GM19239 (cell line): Measurements from ENCODE around the gene ADCY1.

Source experiments
- DNase-seq: peaks from one replicate; pipeline ENCODE4 v3.0.0; 2011; ENCODE audit warnings: low spot score; ENCODE audit not compliant: insufficient read length
- FAIRE-seq: peaks from 2 replicates; lab custom pipeline; 2011; peaks lifted over from hg19 to GRCh38; lab: Jason Lieb, UNC

The ADCY1 gene

DNA sequence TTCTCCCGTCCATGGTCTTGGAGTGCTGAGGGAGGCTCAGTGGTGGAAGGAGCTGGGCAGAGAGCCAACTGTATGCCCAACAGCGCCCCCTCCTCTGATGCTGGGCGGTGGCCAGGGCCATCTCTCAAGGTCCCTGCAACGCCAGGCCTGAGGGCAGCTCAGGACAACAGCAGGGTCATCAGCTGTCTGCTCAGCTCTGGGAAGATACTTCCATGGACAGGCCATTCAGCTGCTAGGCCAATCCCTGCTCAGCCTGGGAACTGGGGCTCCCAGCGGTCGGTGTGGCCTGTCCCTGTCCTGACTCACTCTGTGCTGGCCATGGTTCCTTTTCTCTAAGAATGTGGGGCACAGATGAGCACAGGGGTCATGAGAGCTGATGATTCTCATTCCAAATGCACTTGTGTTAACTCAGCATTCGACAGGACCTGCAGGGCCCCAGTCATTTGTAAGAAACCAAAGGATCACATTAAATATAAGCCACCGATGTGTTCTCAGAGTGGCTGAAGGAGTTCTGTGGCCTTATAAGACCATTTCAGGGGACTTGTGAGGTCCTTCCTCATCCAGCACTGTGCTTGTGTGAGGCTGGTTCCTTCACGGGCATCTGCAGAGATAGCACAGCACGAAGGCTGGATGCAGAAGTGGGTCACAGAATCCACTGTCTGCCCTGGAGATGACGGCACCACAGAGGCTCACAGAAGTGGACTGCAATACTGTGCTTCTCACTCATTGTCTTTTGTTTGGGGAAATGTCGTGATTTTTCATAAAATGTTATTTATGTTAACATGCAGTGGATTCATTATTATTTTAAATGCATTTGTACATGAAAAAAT is 73.0 kb downstream of the ADCY1 start:
- DNase-seq (no peak), FAIRE-seq (no peak)

DNA sequence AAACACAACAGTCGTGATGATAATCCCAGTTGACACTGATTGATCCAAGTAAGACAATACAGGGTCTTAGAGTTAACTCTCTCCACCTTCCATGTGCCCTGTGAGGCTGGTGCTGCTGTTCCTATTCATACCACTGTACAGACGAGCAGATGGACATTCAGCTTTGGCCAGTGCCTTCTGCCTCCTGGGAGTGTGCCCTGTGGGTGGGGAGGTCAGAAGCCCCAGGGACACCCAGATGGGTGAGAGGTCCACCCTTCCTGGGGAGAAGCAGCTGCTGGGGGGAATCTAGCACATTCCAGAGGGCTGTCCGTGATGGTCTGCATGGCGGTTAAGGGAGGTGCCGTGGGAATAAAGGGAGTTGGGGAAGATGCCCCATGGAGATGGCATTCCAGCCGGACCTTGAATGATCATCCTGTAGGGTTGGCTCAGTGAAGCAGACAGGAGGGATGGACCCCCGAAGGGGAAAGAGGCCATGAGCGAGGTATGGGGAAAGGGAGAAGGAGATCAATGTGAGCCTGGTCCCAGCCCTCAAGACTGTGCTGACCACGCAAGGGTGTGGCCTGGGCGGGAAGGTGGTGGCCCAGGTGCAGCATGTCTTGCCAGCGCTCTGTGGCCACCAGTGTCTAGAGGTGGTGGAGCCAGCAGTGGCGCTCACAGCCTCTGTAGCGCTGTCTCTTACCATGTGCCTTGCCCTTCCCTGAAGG is 74.0 kb downstream of the ADCY1 start:
- no peak for DNase-seq
- FAIRE-seq = no peak

DNA sequence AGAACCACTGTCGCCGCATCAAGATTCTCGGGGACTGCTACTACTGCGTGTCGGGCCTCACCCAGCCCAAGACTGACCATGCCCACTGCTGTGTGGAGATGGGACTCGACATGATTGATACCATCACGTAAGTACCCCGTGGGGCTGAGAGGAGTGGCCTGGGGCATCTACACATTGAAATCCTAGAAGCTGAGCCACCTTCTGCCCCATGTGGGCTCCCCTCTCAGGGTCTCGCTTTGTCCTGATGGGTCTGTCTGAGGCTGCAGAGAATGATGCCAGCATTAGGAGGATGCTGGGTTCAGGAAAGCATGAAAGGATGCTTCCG is 74.5 kb downstream of the ADCY1 start:
- DNase-seq = no peak
- no peak for FAIRE-seq

DNA sequence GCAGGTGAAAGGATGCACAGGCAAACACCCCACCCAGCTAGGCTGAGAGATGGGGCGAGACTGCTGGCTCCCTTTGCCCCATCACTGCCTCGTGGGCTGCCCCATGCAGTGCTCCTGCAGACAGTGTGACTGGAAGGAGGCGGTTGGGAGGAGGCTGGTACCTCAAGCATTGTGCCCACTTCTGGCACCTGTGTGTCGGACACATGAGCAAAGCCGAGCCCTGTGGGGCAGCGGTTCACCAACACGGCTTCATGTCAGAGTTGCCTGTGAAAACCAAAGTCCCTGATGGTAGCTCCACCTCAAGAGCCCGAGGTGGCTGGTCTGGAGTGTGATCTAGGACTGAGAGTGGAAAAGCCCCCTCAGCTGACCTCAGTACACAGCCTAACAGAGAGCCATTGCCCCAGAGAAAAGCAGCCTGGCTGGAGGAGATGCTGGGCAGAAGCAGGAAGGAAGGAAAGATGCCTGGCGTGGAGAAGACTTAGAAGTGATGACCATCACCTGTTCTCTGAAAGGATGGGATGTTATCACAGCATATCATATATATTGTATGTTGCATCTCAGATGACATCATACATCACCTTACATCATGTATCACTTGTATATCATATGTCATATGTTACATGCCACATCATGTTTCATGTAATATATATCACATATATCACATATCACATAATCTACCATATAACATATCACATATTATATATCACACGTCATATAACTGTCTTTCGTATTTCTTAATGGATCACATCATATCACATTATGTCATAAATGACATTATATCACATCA is 75.6 kb downstream of the ADCY1 start:
- no peak for DNase-seq
- no peak for FAIRE-seq

DNA sequence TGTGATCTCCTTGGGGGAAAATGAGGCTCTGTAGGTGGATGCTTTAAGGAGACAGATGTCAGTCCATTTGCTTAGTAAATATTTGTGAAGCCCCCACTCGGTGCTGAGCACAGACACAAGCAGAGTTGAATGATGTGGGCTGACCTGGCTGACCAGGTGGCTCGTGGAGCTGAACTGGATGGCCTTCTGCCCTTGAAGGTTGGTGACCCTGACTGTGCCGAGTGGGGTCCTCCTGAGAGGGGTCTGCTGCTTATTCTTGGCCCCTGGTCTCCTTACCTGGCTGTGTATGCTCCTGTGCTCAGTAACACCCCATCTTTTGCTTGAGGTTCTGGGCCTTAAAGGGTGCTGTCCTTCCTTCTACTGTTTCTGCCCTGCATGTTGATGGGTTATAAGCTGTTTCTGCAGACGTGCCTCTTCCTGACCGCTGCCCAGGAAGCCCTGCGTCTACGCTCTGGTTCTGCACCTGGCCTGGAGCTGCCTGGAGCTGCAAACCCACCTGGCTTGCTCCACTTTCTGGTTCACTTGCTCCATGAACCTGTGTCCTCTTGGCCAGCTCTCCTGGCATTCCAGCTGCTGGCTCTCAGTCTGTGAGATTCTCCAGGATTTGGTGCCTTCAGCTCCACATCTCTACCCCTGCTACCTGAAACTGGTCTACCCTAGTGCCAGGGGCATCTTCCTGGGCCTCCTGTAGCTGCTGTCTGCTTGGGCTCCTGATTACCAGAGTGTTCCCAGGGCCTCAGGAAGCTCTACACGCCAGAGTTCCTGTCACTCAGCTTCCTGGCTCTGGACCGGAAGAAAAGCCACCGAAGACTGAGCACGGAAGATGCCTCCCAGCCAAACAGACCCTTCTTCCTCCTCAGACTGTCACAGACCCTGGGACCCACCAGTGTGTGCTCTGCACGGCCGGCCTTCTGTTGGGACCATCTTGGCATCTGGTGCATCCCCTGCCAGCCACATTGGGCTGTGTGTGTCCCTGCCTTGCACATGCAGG is 76.5 kb downstream of the ADCY1 start:
- FAIRE-seq = no peak

DNA sequence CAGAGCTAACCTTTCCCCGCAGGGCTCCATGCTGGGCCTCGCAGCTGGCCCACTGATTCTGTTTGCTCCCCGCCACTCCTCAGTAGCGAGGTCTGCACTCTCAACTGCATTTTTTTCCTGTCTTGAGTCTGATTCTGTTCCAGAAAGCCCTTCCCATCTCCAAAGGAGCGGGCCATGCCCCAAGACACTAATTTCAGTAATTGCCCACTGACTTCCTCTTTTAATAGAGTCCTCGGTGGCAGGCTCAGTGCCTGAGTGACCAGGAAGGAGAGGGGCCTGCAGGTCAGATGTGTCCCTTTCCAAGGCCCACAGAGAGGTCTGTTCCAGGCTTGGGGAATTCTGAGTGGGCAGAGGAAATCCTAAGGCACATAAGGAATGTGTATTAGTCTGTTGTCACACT is 77.4 kb downstream of the ADCY1 start:
- no peak for FAIRE-seq

More for the DNA sequence above, 76.5 kb downstream of the ADCY1 start:
- DNase-seq = no peak

DNA sequence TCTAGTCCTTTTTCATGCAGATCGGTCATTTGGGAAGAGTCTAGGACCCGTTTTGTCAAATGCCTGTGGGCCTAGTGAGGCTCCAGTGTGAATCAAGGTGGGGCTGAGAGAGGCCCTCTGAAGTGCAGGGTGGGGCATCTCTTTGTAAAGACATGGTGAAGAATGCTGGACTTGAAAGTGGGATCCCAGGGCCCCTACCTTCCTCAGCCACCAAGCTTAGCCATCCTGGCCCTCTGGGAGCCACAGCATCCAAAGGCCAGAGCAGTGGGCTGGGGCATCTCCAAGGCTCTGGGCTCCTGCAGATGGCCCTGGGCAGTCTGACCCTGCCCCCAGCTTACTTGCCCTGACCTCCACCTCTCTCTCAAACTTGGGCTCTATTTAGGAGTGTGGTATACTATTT is 78.5 kb downstream of the ADCY1 start:
- FAIRE-seq (no peak), DNase-seq (no peak)

More for the DNA sequence above, 77.4 kb downstream of the ADCY1 start:
- DNase-seq = no peak

DNA sequence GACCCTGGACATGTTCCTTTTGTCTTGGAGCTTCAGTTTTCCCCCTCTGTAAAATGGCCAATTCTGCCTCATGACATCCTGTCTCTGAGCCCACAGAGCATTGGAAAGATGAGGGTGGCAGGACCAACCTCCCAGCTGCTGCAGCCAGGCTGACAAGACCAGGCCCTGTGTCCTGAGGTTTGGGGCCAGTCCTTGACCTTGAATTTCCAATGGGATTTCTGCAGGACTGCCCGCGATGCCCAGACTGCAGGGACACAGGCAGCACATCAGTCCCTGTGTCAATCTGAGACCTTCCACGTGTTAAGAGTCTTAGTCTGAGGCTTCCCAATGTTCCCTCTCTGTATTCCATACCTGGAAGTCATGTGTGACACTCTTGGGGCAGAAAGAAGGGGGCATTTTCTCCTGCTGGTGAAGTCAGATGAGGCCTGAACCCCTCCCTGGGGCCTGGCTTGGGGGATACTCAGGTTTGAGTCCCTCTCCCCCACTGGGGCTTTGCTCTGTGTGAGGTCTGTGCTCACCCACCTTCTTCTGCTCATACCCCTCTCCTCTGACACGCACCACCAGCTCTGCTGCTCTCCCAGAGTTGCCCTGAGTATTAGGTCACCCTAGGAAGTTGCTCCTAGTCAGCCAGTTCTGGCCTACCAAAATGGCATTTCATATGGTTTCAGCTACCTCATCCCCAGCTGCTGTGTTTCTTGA is 79.2 kb downstream of the ADCY1 start:
- DNase-seq (no peak), FAIRE-seq (no peak)

DNA sequence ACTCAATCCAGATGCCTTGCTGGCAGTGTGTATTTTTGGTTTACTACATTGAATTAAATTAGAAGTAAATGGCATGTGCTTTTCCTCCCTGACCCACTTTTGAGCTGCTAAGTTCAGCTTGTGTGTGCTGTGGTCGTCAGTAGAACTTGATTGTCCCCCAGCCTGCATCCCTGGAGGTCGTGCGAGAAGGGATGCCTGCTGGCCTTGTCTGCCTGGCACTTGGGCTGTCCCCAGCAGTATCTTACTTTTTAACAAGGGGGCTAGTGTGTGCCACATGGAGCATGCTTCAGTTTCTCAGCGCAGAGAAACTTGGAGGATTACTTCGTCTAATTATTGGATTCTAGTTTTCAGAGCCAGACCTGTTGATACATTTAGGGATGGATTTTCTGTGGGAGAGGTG is 80.2 kb downstream of the ADCY1 start:
- FAIRE-seq (no peak), DNase-seq (no peak)

DNA sequence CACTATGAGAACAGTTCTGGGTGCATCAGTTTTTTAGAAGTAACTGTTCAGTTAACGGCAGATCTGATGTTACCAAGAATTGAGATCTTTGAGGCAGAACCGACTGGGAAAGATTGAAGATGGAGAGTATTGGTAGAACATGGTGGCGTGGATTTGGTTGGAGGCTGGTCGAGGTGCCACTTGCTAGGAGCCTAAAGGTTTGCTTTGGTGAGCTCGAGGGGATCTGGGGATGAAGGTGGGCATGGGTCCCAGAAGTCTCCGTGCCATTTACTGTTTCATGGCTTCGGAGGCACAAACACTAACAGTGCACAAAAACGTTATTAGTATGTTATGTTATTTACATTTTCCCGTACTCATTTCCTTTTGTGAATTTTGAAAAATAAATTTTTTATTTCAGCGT is 81.4 kb downstream of the ADCY1 start:
- no peak for FAIRE-seq
- no peak for DNase-seq

DNA sequence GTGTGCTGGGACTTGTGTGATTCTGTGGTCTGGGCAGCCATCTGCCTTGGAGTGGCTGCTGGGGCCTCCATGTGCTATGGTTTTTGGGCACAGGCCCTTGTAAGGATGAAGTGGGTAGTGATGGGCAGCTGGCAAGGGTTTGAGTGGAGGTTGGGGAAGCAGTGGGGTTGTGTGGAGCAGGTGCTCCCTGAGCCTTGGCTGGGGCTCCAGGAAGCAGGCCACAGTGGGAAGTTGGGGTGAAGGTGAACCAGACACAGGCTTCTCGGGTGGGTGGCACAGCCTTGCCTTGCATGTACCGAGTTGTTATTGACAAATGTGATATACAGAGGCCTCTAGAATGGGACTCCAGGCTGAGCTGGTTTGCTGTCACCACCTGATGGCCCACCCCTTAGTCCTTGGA is 82.3 kb downstream of the ADCY1 start:
- no peak for FAIRE-seq
- no peak for DNase-seq

DNA sequence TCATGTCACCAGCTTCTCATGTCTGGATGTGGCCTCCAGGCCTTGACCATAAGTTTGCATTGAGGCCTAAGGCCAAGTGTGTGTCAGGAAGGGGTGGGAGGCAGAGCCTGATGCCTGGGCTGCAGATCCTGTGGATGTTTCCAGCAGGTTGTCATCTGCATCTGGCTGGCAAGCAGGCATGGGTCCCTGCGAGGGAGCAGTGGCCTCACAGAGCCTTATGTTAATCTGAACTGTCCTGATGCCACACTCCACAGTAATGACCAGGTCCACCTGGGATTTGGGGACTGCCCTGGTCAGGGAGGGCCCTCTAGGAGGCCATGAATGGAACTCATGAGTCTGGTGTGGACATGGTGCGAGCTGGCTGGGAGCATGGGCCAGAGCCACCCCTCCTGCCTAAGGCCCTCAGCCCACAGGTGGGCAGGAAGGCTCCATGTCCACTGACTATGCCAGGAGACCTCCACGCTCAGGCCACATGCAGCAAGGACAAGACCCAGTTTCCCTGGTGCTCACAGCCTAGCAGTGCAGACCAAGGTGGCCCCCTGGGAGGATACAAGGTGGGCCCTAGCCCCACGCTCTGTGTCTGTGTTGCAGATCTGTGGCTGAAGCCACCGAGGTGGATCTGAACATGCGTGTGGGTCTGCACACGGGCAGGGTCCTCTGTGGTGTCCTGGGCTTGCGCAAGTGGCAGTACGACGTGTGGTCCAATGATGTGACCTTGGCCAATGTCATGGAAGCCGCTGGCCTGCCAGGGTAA is 83.1 kb downstream of the ADCY1 start:
- no peak for FAIRE-seq
- DNase-seq = no peak

DNA sequence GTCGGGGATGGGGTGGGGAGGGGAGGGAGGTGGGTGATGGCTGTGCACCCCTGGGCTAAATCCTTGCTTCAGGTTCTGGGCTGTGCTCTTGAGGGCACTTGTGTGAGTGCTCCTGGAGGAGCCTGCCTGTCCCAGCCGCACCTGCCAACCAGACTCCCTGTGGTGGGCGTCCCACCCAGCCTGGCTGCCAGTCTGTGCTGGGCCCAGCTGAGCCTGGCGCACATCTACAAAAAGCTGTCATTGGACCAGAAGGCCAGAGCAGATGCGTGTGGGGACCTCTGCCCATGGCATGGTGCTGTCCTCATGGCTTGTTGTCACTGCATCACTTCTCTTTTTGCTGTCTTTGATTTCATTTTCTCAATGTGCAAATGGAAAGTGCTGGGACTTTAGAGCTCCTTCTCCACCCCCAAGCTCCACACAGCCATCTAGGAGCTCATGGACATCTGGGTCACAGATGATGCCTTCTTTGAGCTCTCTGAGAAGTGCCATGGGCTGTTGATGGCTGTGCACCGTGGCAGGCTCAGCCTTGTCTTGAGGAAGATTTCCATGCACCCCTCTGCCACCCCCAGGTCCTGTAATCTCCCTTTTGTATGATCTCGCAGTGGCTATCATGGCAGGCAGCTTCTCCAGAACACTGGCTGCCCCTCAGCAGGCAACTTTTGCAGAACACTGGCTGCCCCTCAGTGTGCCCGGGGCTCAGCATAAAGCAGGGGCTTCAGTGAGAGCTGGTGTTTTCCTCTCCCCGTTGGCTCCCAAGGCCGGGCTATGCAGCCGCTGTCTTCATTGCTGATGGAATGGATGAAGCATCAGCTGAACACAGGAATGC is 83.9 kb downstream of the ADCY1 start:
- DNase-seq (no peak), FAIRE-seq (no peak)

DNA sequence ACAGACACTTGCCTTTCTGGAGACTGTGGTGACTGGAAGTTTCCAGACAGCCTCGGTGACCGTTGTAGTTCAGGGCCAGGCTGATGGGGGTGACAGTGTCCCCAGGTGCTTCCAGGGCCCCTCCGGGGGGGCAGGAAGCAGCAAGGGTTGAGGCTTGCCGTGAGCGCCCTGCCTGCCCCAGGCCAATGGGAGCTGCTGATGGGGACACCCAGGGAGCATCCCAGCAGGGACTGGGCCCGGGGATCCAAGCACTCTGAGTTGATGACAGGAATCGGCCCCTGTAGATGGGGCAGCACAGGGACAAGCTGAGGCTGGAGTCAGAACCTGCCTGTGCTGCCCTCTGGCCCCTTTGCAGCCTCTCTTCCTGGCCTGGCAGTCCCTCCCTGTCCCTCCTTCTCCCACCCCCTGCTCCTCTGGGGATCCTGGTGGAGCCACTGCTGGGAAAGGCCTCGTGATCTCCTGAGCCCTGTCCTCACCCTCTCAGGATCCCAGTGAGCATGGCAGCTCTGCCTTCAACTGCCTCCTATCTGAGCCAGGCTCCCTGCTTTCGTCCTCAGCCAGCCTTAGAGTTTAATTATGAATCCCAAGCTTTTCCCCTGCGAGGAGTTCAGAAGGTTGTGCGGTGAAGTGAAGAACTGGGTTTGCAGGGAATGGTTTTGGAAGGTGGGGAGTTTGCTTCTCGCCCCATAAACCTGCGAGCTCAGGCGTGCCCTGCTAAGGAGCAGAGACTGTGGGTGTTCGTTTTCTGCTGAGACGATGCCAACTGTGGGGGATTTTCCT is 84.7 kb downstream of the ADCY1 start:
- DNase-seq (no peak), FAIRE-seq (no peak)

DNA sequence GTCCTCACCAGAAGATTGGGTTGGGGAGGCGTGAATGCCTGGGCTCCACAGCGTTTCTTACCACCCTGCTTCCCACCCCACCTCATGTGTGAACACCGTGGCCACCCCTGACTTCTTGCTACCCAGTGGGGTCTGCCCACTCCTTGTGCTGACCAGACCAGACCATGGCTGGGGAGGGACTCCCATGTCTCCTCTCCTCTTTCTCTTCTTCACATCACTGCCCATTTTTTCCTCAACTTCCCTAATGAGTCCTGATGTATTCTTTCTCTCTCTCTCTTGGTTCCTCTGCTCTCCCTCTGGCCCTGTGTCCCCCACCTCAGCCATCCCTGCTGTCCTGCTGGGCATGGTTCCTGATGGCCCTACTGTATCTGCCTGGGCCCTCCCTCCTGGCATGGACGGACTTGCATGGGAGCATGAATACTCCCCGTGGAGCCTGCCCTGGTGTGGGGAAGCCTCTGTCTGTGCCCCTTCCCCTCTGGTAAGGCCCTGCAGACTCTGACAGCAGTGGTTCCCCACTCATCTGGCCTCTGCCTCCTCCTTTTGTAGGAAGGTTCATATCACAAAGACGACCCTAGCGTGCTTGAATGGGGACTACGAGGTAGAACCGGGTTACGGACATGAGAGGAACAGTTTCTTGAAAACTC is 85.5 kb downstream of the ADCY1 start:
- no peak for FAIRE-seq
- no peak for DNase-seq

DNA sequence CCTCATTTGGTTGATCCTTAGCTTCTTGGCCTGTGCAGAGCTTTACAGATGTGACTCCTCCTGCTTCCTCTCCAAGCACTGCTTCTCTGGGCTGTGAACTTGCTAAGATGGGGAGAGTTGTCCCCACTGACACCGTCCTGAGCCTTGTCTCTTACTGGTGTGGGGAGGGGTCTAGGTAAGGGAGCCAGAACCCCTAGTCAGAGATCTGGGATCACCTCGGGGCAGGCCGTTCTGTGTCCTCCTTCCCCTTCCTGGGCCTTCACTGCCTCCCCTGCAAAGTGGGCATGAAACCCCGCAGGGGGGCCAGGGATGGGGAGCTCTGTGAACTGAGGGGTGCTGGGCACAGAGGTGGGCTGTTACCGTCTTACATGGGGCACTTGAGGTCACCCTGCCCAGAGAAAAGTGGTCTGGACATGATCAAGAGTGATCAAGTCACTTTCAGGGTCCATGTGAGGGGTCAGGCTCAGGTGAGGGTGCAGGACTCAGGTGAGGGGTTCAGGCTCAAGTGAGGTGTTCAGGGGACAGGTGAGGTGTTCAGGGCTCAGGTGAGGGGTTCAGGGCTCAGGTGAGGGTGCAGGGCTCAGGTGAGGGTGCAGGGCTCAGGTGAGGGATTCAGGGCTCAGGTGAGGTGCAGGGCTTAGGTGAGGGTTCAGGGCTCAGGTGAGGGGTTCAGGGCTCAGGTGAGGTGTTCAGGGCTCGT is 86.2 kb downstream of the ADCY1 start:
- DNase-seq (no peak), FAIRE-seq (no peak)
